GM12874 (cell line): Measurements from ENCODE around the gene OR51B6.

Experiments used
- CTCF ChIP-seq: IDR thresholded peaks from 2 replicates; pipeline ENCODE4 v1.5.1; 2011; ENCODE audit warnings: low read depth, mild to moderate bottlenecking, control low read depth, low read length, moderate library complexity; ENCODE audit not compliant: insufficient read depth

The OR51B6 gene

DNA sequence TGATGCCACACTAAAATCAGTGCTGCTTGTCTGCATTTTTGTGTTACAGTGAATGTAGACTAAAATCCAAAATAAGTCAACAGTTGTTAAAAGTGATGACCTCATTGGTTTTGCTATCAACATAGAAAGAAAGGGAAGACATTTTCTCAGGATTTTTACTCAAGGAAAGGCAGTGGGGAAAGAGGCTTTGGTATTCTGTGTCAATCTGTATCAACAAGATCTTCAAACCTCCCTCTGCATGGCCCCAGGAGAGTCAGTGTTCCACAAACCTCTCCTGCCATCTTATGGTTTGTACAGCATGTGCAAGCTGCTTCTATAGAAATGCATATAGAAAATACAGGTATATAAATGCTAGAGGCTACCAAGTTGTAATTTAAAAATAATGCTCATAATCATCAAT lies 18.5 kb downstream of the OR51B6 start:
- peak; percentile 43; the same call in 1 of the 2 replicates for TF ChIP-seq CTCF

DNA sequence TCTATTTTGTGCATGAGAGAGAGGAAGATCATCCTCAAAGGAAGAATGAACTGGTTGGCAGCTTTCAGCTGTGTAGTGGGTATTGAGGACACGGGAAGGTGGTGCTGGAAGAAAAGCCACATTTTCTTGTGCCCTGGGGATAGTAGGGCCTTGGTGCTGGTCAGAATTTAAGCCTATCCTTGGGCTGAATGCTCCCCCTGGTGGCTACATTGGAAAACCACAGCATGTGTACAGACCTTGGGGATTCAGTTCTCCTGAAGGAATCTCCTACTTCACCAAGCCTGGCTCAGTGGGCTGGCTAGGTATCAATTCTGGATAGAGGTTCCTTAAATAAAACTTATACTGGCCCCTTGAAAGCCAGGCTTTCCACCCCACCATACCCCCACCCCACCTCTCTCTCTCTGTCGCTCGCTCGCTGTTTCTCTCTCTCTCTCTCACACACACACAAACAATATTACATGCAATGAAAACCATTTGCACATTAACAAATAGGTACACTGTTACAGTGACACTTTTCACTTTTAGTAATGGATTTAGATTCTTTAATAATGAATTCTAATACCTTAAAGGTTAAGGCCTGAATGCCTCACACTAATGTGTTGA lies 29.5 kb downstream of the OR51B6 start:
- peak; percentile 85 for TF ChIP-seq CTCF

DNA sequence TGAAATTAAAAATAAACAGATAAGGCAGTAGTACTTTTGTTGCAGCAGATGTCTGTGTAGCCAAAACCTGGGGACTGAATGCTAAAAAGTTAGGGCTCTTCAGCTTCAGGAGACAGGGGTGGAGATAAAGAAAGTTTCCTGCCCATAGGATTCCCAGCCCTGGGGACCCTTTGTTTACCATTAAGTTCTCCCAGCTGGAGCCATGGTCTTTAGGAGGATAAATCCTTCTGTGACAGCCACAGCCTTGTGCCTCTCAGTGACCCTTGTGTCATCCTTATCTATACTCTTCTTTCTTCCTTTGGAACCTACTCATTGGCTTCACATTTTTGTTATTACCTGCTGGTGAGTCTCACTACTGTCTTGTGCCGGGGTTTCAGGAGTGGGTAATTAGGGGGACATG lies 32.3 kb downstream of the OR51B6 start, which contains the start of gene OR51M1:
OR51M1 (plus strand) TSS at position 237 of the 400 bp plus-strand sequence. CDS start 5,587 bp downstream, outside the sequence.
- TF ChIP-seq CTCF, result no peak

GRCh38 chr11:5384335-5384734 lies 33.0 kb downstream of the OR51B6 start:
- TF ChIP-seq CTCF, result no peak

DNA sequence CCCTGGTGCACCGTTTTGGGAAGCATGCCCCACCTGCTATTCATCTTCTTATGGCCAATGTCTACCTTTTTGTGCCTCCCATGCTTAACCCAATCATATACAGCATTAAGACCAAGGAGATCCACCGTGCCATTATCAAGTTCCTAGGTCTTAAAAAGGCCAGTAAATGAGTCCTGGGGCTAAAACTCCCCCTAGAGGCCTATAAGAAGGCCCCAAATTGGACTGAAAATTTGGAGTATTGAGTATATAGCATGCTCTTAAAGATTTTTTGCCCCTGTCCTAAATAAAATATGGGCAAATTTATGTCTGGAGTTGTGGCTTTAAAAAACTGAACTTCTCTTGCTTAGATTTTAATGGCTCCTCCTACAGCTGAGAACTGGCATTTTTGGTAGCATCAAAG lies 38.9 kb downstream of the OR51B6 start:
- no peak for TF ChIP-seq CTCF

- TF ChIP-seq CTCF, result no peak
Measured at GRCh38 chr11:5394091-5394490, 42.8 kb downstream of the OR51B6 start.

GRCh38 chr11:5398936-5399335 lies 47.6 kb downstream of the OR51B6 start:
- no peak for TF ChIP-seq CTCF
